HG03159 (cell line): ENCODE results near the gene TDRD7.

Source experiments
- ATAC-seq: cut with Tn5 transposase; IDR thresholded peaks from one replicate; pipeline ENCODE4 v1.9.1; 2021; ENCODE audit warnings: mild to moderate bottlenecking, moderate library complexity; ENCODE audit not compliant: unreplicated experiment

TDRD7 gene

DNA sequence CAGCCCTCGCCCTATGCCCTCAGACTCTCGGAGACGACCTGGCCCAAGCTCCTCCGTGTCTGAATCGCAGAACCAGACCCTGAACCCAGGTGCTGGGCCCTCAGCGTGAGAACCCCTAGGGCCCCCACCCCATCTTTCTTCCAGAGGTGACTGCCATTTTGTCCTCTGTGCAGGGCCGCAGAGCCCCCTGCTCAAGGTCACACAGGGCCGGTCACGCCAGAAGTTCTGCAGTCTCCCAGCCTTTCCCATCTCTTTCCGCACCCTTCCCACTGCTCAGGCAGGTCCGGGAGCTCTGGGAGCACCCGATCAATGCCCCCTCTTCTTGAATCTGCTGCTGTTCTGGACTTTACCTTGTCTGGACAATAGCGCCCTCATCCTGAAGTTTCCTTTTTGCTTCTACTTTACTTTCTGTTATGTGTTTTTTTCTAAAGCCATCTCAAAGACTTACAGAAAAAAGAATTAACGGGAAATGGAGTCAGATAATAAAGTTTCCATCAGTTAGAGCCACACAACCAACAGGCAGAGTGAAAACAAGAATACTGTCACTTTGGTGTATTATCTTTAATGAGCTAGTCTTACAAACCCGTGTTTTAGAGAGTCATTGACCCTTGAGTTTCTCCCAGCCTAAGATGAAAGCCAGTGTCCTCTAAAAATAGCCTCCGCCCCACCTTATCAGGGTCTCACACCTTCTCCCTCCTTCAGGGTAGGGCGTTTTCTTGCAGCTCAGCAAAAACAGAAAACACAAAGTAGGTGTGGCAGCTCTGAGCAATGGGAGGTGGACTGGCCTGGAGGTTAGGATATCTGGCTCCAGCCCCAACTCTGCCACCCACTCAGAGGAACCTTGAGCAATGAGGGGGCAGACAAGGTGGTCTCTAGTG, 91.3 kb downstream of the TDRD7 start:
- no peak for ATAC-seq

DNA sequence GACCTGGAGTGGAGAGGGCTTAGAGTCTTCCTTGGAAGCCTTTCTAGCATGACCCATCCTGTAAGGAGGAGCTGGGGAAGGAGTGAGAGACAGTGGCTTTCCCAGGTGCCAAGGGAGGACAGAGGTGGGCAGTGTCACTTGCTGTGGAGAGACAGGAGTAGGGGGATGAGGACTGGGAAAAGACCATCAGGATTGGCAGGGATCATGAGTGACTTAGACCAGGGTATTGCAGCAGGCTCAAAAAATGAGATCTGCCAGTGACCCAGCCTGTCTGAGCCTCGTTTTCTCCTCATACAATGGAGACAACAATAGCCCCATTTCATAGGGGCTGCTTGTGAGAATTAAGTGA, 91.9 kb downstream of the TDRD7 start:
- no peak for ATAC-seq

DNA sequence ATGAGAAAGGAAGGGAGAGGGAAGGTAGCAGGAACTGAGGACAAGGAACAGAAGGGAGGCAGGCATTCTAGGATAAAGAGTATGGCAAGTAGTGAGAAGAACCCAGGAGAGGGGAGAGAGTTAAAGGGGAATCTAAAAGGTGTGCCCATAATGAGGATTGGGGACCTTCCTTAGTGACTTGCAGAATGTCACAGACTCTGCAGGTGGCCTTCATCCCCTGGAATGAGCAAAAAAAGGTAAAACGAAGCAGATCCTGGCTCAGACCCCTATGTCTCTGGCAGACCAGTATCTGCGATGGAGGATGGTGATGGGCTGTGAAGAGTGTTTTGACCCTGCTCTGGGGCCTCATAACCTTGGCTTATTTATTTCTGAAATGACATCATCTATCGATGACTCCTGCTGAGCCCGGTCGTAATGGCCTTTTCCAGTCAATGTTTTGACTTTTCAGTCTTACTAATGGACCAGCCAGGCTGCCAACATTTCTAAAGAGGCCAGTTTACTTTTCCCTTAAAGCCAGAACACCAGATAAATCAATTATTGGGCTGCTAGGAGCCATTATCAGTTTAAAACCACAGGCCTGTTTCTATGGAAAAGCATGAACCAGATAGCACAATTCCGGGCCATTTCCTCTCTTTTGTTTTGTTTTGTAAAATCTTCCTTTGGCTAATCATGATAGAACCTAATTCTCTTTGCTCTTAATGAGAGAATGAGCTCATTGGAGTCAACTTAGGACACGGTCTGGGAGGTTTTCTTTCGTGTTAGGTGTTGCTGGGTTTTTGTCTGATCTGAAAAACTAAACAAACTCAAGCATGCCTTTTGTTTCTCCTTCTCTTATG, 92.7 kb downstream of the TDRD7 start:
- ATAC-seq, result no peak

DNA sequence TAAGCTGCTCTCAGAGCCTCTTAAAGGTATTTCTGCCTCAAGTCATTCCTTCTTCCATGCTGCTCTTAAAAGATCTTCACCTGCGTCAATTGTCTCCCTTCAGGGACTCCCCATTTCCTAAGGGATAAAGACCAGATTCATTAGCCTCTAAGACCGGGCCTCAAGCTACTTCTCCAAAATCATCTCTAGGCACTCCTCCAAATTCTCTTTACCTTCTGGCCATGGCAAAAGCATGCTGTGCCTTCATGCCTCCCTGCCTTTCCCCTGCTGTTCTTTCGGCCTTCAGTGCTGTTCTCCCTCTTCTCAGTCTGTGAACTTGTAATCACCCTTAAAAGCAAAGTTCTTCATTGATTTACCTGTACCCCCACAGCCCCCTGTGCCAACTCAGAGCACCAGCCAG, 93.9 kb downstream of the TDRD7 start:
- no peak for ATAC-seq

- no peak for ATAC-seq
Observed at GRCh38 chr9:97506306-97506705, 94.4 kb downstream of the TDRD7 start.

GRCh38 chr9:97506787-97507186, 94.9 kb downstream of the TDRD7 start:
- no peak for ATAC-seq

- ATAC-seq, result no peak
Observed at GRCh38 chr9:97507428-97507984, 95.6 kb downstream of the TDRD7 start.

GRCh38 chr9:97508852-97509251, 97.0 kb downstream of the TDRD7 start:
- ATAC-seq, result no peak

GRCh38 chr9:97510797-97511654, 99.1 kb downstream of the TDRD7 start:
- peak; percentile 54 for ATAC-seq

DNA sequence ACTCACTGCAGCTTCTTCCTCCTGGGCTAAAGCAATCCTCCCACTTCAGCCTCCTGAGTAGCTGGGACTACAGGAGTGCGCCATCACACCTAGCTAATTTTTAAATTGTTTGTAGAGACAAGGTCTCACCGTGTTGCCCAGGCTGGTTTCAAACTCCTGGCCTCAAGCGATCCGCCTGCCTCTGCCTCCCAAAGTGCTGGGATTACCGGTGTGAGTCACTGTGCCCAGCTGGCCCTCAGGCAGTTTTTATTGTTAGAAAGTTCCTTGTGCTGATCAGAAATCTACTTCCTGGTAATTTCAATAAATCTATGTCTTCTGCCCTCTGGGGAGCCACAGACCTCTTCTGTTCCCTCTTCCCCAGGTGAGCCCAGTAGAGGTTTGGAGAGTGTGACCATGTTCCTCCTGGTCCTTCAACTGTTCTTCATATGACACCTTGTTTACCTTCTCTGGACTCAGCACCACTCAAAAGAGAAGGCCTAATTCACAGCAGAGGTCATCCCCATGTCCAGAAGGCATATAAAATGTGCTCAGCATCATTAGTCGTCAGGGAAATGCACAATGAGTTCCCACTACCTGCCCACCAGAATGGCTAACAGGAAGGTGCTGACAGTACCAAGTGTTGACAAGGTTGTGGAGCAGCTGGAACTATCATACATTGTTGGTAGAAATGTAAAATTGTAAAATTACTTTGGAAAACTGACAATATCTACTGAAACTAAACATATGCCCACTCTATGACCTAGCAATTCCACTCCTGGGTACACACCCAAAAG, 99.9 kb downstream of the TDRD7 start:
- no peak for ATAC-seq

- no peak for ATAC-seq
Observed at GRCh38 chr9:97512966-97513560, 101.2 kb downstream of the TDRD7 start.

DNA sequence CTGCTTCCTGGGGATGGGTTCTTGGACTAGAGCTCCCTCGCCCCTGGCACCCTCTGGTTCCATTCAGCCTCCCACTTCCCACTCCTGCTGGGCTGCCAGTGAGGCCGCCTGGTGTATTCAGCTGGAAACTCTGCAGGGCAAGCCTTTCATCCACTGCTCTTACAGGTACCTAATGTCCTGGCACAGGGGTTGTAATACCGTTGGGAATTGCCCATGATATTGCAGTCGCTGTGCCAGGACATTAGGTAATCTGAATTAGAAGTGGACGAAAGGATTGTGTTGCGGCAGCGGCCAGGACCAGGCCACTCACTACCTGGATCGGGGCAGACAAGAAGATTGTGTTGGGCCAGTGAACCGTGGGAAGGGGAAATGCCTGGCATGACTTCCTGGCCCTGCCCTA, 102.6 kb downstream of the TDRD7 start:
- ATAC-seq, result no peak

DNA sequence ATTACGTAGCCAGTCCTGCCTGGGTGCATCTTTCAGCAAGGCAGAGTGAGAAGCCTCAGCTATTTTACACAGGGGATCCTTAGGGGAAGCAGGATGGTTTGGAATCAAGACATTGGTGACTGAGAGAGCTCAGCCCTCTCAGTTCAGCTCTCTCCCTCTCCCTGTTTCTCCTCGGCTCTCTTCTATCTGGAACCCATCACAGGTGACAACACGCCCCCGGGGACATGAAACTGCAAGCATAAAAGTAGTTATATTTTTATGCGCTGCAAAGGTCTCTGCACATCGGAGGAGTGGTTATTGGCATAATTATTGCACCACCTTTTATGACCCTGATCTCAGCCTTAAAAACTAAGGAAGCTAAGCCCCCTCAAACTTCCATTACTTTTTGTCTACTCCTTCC, 103.8 kb downstream of the TDRD7 start:
- ATAC-seq, result no peak

GRCh38 chr9:97516111-97516510, 104.2 kb downstream of the TDRD7 start:
- no peak for ATAC-seq

- ATAC-seq, result no peak
Observed at GRCh38 chr9:97517331-97518089, 105.6 kb downstream of the TDRD7 start.

GRCh38 chr9:97518166-97518908, 106.4 kb downstream of the TDRD7 start:
- no peak for ATAC-seq

- ATAC-seq, result no peak
Observed at GRCh38 chr9:97518909-97519307, 107.0 kb downstream of the TDRD7 start.

DNA sequence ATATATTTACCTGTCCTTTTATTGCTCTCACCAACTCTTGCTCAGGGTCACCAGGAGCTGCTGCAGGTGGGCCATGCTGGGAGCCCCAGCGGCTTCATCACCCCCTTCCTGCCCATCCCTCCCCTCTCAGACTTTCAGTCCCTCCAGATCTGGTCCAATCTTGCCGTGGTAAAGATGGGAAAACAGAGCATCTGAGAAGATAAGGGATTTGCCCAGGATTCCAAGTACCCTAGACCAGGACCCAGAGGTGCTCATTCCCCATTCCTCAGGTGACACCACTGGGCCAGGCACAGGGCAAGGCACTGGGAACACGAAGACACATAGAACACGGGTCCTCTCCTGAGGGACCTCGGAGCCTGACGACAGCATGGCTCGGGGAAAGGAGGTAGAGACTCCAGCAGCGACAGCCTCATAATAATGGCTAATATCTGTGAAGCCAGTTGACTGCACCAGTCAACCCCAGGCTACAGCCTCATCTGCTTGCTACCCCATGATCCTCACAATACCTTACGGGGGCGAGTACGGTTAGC, 107.6 kb downstream of the TDRD7 start:
- no peak for ATAC-seq
